SK-N-SH (cell line): ENCODE data around the gene TACR2. TPM values are rescaled to one million over a fixed set of nuclear protein-coding genes. Genes with fewer than 3 reads are reported as not detected.

Source experiments
- CTCF ChIA-PET: fragments of 300-600, 350-600 bp; formaldehyde crosslinking; extraction: SDS; loops from one replicate; lab custom pipeline; 2021; lab: Yijun Ruan, JAX
- POLR2A ChIA-PET: fragments of 350-600 bp; sonication (Branson Sonifier 250); formaldehyde crosslinking; extraction: SDS; loops from one replicate; lab custom pipeline; 2020; ENCODE audit warnings: antibody characterized with exemption, inconsistent platforms; lab: Yijun Ruan, JAX
- DNase-seq: peaks from one replicate; pipeline ENCODE4 v3.0.0; 2012
- H2AFZ ChIP-seq: fragments of 200-600 bp; sonication (generic); 2 replicates; pipeline ENCODE4 v1.8.1; 2016; ENCODE audit warnings: antibody characterized with exemption, mild to moderate bottlenecking, low read depth
- H3F3A ChIP-seq: fragments of 200-600 bp; sonication (generic); replicated peaks from 2 replicates; pipeline ENCODE3; 2016; ENCODE audit warnings: antibody characterized with exemption, mild to moderate bottlenecking; ENCODE audit not compliant: insufficient read depth
- H3K27ac ChIP-seq, 2 experiments: fragments of 200-500 bp in 1 of 2; fragments of 200-600 bp in 1 of 2; sonication (Bioruptor generic) in 1 of 2; sonication (generic), shearing (Covaris generic) in 1 of 2; 2 replicates each; pipeline versions ENCODE4 v1.5.1 to v1.6.1; 2014 to 2016; ENCODE audit warnings: low read depth in 2 of 2, inconsistent platforms in 1 of 2, low read length in 1 of 2, mild to moderate bottlenecking in 1 of 2, mixed read lengths in 1 of 2
- H3K27me3 ChIP-seq: fragments of 200-600 bp; sonication (generic), shearing (Covaris generic); 2 replicates; pipeline ENCODE4 v1.6.1; 2016; ENCODE audit warnings: mixed run types; ENCODE audit not compliant: insufficient read depth
- H3K36me3 ChIP-seq, 2 experiments: fragments of 200-500 bp in 1 of 2; fragments of 200-600 bp in 1 of 2; sonication (Bioruptor generic) in 1 of 2; sonication (generic) in 1 of 2; replicated peaks in 1 of 2; 2 replicates each; pipeline versions ENCODE3 to v1.5.1; 2014 to 2016; ENCODE audit warnings: low read length in 1 of 2, mild to moderate bottlenecking in 1 of 2; ENCODE audit not compliant: insufficient read depth in 2 of 2, control insufficient read depth in 1 of 2
- H3K4me1 ChIP-seq, 2 experiments: fragments of 200-500 bp in 1 of 2; fragments of 200-600 bp in 1 of 2; sonication (Bioruptor generic) in 1 of 2; sonication (generic), shearing (Covaris generic) in 1 of 2; 2 replicates each; pipeline versions ENCODE4 v1.5.1 to v1.6.1; 2014 to 2016; ENCODE audit warnings: low read depth in 1 of 2, low read length in 1 of 2, mixed run types in 1 of 2; ENCODE audit not compliant: insufficient read depth in 2 of 2, control insufficient read depth in 1 of 2
- H3K4me2 ChIP-seq: fragments of 200-600 bp; sonication (generic), shearing (Covaris generic); 2 replicates; pipeline ENCODE4 v1.6.1; 2017; ENCODE audit warnings: mixed run types
- H3K4me3 ChIP-seq, 2 experiments: fragments of 200-500 bp in 1 of 2; fragments of 200-600 bp in 1 of 2; sonication (Bioruptor generic) in 1 of 2; sonication (generic), shearing (Covaris generic) in 1 of 2; 2 replicates each; pipeline versions ENCODE4 v1.5.1 to v1.8.1; 2014 to 2016; ENCODE audit warnings: low read depth in 2 of 2, inconsistent platforms in 1 of 2, low read length in 1 of 2, mild to moderate bottlenecking in 1 of 2, mixed read lengths in 1 of 2, moderate library complexity in 1 of 2
- H3K79me2 ChIP-seq: fragments of 200-600 bp; sonication (generic); 2 replicates; pipeline ENCODE4 v1.8.1; 2017; ENCODE audit warnings: mild to moderate bottlenecking; ENCODE audit not compliant: insufficient read depth
- H3K9ac ChIP-seq: fragments of 200-600 bp; sonication (generic); 2 replicates; pipeline ENCODE4 v1.6.1; 2017; ENCODE audit warnings: mixed run types
- H3K9me2 ChIP-seq: fragments of 200-600 bp; sonication (generic); 2 replicates; pipeline ENCODE4 v1.6.1; 2017; ENCODE audit warnings: mixed run types
- H3K9me3 ChIP-seq: fragments of 200-600 bp; sonication (generic); 2 replicates; pipeline ENCODE4 v1.6.1; 2017; ENCODE audit warnings: mixed run types, mild to moderate bottlenecking, moderate library complexity
- H4K20me1 ChIP-seq: fragments of 200-600 bp; sonication (generic); 2 replicates; pipeline ENCODE4 v1.6.1; 2017; ENCODE audit warnings: mild to moderate bottlenecking, mixed run types; ENCODE audit not compliant: insufficient read depth
- CHD2 ChIP-seq: fragments of 150-350 bp; IDR thresholded peaks from 2 replicates; pipeline ENCODE4 v1.6.1; 2018; ENCODE audit warnings: low read length; ENCODE audit not compliant: partially characterized antibody
- ELF1 ChIP-seq: IDR thresholded peaks from 2 replicates; pipeline ENCODE4 v1.4.0; 2012
- EP300 ChIP-seq, 2 experiments: IDR thresholded peaks; 2 replicates each; pipeline versions ENCODE4 v1.4.0 to v1.6.1; 2012; ENCODE audit warnings: borderline replicate concordance in 1 of 2, low read depth in 1 of 2, low read length in 1 of 2
- EZH2phosphoT487 ChIP-seq: fragments of 200-600 bp; sonication (generic); IDR thresholded peaks from 2 replicates; pipeline ENCODE4 v1.6.1; 2017; ENCODE audit warnings: low read depth, mixed run types, mild to moderate bottlenecking, antibody characterized with exemption, moderate library complexity, borderline replicate concordance
- FOXM1 ChIP-seq: IDR thresholded peaks from 2 replicates; pipeline ENCODE4 v1.4.0; 2012; ENCODE audit warnings: low read depth, mild to moderate bottlenecking
- GABPA ChIP-seq: IDR thresholded peaks from 2 replicates; pipeline ENCODE4 v1.4.0; 2012; ENCODE audit warnings: low read depth, mild to moderate bottlenecking
- MEF2A ChIP-seq: IDR thresholded peaks from 2 replicates; pipeline ENCODE4 v1.4.0; 2012; ENCODE audit warnings: low read depth, borderline replicate concordance
- MXI1 ChIP-seq: IDR thresholded peaks from 2 replicates; pipeline ENCODE4 v1.6.1; 2012; ENCODE audit warnings: mild to moderate bottlenecking, low read depth, low read length, improper control_type of control experiment
- NFIC ChIP-seq: IDR thresholded peaks from 2 replicates; pipeline ENCODE4 v1.4.0; 2012; ENCODE audit warnings: borderline replicate concordance
- NRF1 ChIP-seq: IDR thresholded peaks from 2 replicates; pipeline ENCODE4 v1.6.1; 2012; ENCODE audit warnings: low read depth, mild to moderate bottlenecking, low read length
- RAD21 ChIP-seq: IDR thresholded peaks from 2 replicates; pipeline ENCODE4 v1.6.1; 2012; ENCODE audit warnings: mild to moderate bottlenecking, low read length
- RXRA ChIP-seq: IDR thresholded peaks from 2 replicates; pipeline ENCODE4 v1.4.0; 2012; ENCODE audit warnings: low read depth, mild to moderate bottlenecking, borderline replicate concordance
- SIN3A ChIP-seq: IDR thresholded peaks from 2 replicates; pipeline ENCODE4 v1.6.1; 2012; ENCODE audit warnings: low read depth, mild to moderate bottlenecking, low read length, moderate library complexity, borderline replicate concordance
- TAF1 ChIP-seq: IDR thresholded peaks from 2 replicates; pipeline ENCODE4 v1.6.1; 2012; ENCODE audit warnings: low read depth, mild to moderate bottlenecking, low read length, moderate library complexity, borderline replicate concordance
- TCF12 ChIP-seq: IDR thresholded peaks from 2 replicates; pipeline ENCODE4 v1.4.0; 2012
- TEAD4 ChIP-seq: IDR thresholded peaks from 2 replicates; pipeline ENCODE4 v1.4.0; 2012; ENCODE audit warnings: mild to moderate bottlenecking, borderline replicate concordance; ENCODE audit not compliant: insufficient read depth
- WGBS: methylation state at CpG from one replicate; pipeline ENCODE4 v1.1.6; 2017; ENCODE audit warnings: low lambda C conversion rate; 5-methylcytosine and 5-hydroxymethylcytosine counted together
- polyA plus RNA-seq, 3 experiments: library from polyadenylated mRNA; depleted of rRNA; stranded (reverse); fragments of >200 nt; gene quantifications; 2 replicates each; pipeline ENCODE4 v1.2.3, GENCODE V29; 2012
- TF ChIP-seq, protein P1 (sequence below): fragments of 150-350 bp; IDR thresholded peaks from 2 replicates; pipeline ENCODE4 v1.6.1; 2017; ENCODE audit warnings: antibody characterized with exemption, low read length, low read depth, borderline replicate concordance
- TF ChIP-seq, protein P2 (sequence below): IDR thresholded peaks from 2 replicates; pipeline ENCODE4 v1.4.0; 2012; ENCODE audit warnings: low read depth, borderline replicate concordance
- TF ChIP-seq, protein P3 (sequence below): IDR thresholded peaks from 2 replicates; pipeline ENCODE4; 2012
- TF ChIP-seq, protein P4 (sequence below): fragments of 150-350 bp; IDR thresholded peaks from 2 replicates; pipeline ENCODE4 v1.6.1; 2016; ENCODE audit warnings: mild to moderate bottlenecking, low read depth, low read length
- TF ChIP-seq, protein P5 (sequence below): IDR thresholded peaks from 2 replicates; pipeline ENCODE4 v1.4.0; 2012; ENCODE audit warnings: low read depth

The TACR2 gene
- polyA plus RNA-seq, 1 of the 3 experiments (the other 2 are of a cell fraction): 0.02 TPM

DNA sequence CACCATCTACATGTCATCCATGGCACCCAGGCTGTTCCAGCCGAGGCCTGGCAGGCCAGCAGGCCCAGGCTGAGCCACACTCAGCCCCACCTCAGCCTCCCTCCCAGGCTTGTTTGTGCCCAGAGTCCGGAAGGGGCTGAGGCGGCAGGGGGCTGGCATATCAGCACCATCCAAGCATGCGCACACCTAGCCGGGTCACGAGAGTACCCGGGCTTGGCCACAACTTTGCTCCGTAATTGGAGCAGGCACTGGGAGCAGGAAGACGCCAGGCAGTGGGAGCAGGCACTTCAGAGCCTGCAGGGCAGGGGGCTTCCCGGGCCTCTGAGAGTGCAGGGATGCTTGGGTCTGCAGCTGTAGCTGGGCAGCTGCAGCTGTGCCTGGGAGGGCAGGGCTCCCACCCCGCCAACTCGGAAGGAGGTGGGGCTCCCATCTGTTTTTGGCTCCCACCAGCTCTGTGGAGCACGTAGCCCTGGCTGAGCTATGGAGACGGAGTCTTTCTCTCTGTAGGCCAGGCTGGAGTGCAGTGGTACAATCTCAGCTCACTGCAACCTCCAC is 19.3 kb upstream of the TACR2 start:
- no peak overlapping the region for H3K27ac ChIP-seq

DNA sequence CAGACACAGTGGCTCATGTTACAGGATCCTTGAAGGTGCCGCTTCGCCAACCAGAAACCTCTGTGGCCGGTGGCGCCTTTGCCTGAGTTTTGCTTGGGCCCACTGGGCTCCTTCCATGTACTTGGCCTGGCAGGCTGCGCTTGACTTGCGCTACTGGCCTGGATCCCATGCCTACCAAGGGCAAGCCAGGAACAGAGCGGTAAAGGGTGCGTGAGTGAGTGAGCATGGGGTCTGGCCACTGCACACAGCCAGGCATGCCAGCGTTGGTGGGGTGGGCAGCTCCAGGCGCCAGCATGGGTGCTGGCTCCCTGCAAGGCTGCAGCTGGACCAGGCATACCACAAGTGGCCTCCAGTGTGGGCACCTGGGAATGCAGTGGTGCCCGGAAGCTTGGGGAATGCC is 18.2 kb upstream of the TACR2 start:
- H3K36me3 ChIP-seq: no peaks in the 10 kb centered on the region
- H3K4me2 ChIP-seq: no peak overlapping the region
- peaks cover 9 to 15% of the 10 kb centered on the region in 2 experiments; a peak in 3 of 4 replicates for H3K4me1 ChIP-seq
- H3K4me3 ChIP-seq: no peak overlapping the region
- no peak overlapping the region for H2AFZ ChIP-seq
- no peaks in the 10 kb centered on the region for H3F3A ChIP-seq
- no peak overlapping the region for H3K27ac ChIP-seq
- TF ChIP-seq EZH2phosphoT487: no peak
- TF ChIP-seq GABPA: no peak
- TF ChIP-seq TAF1: no peak
- no peak for TF ChIP-seq NFIC
- TF ChIP-seq, protein P1, sequence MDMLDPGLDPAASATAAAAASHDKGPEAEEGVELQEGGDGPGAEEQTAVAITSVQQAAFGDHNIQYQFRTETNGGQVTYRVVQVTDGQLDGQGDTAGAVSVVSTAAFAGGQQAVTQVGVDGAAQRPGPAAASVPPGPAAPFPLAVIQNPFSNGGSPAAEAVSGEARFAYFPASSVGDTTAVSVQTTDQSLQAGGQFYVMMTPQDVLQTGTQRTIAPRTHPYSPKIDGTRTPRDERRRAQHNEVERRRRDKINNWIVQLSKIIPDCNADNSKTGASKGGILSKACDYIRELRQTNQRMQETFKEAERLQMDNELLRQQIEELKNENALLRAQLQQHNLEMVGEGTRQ: no peak
- TF ChIP-seq, protein P2, sequence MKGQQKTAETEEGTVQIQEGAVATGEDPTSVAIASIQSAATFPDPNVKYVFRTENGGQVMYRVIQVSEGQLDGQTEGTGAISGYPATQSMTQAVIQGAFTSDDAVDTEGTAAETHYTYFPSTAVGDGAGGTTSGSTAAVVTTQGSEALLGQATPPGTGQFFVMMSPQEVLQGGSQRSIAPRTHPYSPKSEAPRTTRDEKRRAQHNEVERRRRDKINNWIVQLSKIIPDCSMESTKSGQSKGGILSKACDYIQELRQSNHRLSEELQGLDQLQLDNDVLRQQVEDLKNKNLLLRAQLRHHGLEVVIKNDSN: no peak
- TF ChIP-seq, protein P3, sequence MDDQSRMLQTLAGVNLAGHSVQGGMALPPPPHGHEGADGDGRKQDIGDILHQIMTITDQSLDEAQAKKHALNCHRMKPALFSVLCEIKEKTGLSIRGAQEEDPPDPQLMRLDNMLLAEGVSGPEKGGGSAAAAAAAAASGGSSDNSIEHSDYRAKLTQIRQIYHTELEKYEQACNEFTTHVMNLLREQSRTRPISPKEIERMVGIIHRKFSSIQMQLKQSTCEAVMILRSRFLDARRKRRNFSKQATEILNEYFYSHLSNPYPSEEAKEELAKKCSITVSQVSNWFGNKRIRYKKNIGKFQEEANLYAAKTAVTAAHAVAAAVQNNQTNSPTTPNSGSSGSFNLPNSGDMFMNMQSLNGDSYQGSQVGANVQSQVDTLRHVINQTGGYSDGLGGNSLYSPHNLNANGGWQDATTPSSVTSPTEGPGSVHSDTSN: no peak
- no peak for TF ChIP-seq TCF12
- no peak for TF ChIP-seq ELF1
- no peak for TF ChIP-seq CHD2
- no peak for TF ChIP-seq RAD21
- TF ChIP-seq RXRA: no peak
- TF ChIP-seq NRF1: no peak
- TF ChIP-seq SIN3A: no peak
- TF ChIP-seq EP300 (IDR thresholded peaks at IDR 0.05; ENCODE audit: borderline replicate concordance in 1 of 2, low read depth in 1 of 2, low read length in 1 of 2): no peak
- no peak for TF ChIP-seq MEF2A
- no peak for TF ChIP-seq TEAD4
- no peaks in the 10 kb centered on the region for H3K9me3 ChIP-seq
- no peaks in the 10 kb centered on the region for H3K27me3 ChIP-seq
- no peaks in the 10 kb centered on the region for H3K79me2 ChIP-seq
- no peaks in the 10 kb centered on the region for H4K20me1 ChIP-seq
- no peak for DNase-seq
- ChIA-PET CTCF (interaction anchor here (1.4 kb wide), 1 partner anchor 14 kb away, joined by 3 read pairs; no protein-coding TSS in a partner anchor), POLR2A (no interaction called here)
- no peak overlapping the region for H3K9ac ChIP-seq
- WGBS: 86% methylated on average over 9 of the region's 11 CpGs
- H3K9me2 ChIP-seq: no peaks in the 10 kb centered on the region

More for the DNA sequence above, 19.3 kb upstream of the TACR2 start:
- ChIA-PET POLR2A (no interaction called here), CTCF (interaction anchor here (1.3 to 1.5 kb wide), 2 partner anchors 8 to 72 kb away, joined by 3 to 6 read pairs; no protein-coding TSS in a partner anchor)
- H3K4me2 ChIP-seq: no peak overlapping the region
- no peaks in the 10 kb centered on the region for H3K36me3 ChIP-seq
- no peaks in the 10 kb centered on the region for H3K9me3 ChIP-seq
- H3F3A ChIP-seq: no peaks in the 10 kb centered on the region
- WGBS: 82% methylated on average over 13 of the region's 14 CpGs
- H3K79me2 ChIP-seq: no peaks in the 10 kb centered on the region
- no peaks in the 10 kb centered on the region for H3K27me3 ChIP-seq
- no peaks in the 10 kb centered on the region for H3K9me2 ChIP-seq
- H2AFZ ChIP-seq: no peak overlapping the region
- no peak overlapping the region for H3K9ac ChIP-seq
- H4K20me1 ChIP-seq: no peaks in the 10 kb centered on the region
- peaks cover 9 to 15% of the 10 kb centered on the region in 2 experiments; a peak in 3 of 4 replicates for H3K4me1 ChIP-seq
- DNase-seq: no peak
- TF ChIP-seq, protein P4, sequence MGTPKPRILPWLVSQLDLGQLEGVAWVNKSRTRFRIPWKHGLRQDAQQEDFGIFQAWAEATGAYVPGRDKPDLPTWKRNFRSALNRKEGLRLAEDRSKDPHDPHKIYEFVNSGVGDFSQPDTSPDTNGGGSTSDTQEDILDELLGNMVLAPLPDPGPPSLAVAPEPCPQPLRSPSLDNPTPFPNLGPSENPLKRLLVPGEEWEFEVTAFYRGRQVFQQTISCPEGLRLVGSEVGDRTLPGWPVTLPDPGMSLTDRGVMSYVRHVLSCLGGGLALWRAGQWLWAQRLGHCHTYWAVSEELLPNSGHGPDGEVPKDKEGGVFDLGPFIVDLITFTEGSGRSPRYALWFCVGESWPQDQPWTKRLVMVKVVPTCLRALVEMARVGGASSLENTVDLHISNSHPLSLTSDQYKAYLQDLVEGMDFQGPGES: no peak
- no peak for TF ChIP-seq NRF1
- no peak for TF ChIP-seq SIN3A
- TF ChIP-seq MXI1: no peak
- TF ChIP-seq, protein P5, sequence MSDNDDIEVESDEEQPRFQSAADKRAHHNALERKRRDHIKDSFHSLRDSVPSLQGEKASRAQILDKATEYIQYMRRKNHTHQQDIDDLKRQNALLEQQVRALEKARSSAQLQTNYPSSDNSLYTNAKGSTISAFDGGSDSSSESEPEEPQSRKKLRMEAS: no peak
- TF ChIP-seq, protein P1: no peak
- no peak for TF ChIP-seq FOXM1
- H3K4me3 ChIP-seq: no peak overlapping the region
